ENCODE measurements around the gene ALPG.
"Not testable (repeated sequence)": the region's sequence is repeated elsewhere in the genome, so short reads cannot be mapped to it uniquely, and the experiment has no call there.

Gene ALPG

GRCh38 chr2:232406556-232407310 is at the start of gene ALPG:
TSS of gene ALPG (plus strand) at chr2:232406844. CDS start at chr2:232406895, 51 bp downstream.
- DNase-seq: no peak

GRCh38 chr2:232361646-232362045 is 45.0 kb upstream of the ALPG start:
- DNase-seq: no peak

DNA sequence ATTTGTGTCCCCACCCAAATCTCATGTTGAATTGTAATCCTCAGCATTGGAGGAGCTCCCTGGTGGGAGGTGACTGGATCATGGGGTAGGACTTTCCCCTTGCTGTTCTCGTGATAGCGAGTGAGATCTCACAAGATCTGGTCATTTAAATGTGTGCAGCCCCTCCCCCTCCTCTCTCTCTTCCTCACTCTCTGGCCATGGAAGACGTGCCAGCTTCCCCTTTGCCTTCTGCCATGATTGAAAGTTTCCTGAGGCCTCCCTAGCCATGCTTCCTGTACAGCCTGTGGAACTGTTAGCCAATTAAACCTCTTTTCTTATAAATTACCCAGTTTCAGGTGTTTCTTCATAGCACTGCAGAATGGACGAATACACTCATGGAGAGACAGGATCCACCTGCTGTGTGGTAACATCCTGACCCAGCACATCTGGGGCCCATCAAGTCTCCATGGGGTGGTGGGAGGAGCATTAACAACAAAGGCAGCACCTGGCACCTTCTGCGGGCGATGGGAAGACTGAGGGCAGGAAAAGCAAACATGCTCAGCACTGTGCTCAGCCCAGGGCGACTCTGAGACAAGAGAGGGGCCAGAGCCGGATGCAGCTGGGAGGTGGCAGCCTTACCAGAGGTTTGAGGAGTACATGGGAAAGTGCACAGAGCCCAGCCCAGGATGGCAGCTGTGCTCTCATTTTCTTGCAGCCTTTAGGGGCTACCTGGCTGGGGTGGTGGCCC is 44.3 kb upstream of the ALPG start:
- no peak for DNase-seq

- DNase-seq: not testable (repeated sequence)
Measured at GRCh38 chr2:232363064-232363783, 43.4 kb upstream of the ALPG start.

- DNase-seq: no peak
Measured at GRCh38 chr2:232363784-232364615, 42.6 kb upstream of the ALPG start.

DNA sequence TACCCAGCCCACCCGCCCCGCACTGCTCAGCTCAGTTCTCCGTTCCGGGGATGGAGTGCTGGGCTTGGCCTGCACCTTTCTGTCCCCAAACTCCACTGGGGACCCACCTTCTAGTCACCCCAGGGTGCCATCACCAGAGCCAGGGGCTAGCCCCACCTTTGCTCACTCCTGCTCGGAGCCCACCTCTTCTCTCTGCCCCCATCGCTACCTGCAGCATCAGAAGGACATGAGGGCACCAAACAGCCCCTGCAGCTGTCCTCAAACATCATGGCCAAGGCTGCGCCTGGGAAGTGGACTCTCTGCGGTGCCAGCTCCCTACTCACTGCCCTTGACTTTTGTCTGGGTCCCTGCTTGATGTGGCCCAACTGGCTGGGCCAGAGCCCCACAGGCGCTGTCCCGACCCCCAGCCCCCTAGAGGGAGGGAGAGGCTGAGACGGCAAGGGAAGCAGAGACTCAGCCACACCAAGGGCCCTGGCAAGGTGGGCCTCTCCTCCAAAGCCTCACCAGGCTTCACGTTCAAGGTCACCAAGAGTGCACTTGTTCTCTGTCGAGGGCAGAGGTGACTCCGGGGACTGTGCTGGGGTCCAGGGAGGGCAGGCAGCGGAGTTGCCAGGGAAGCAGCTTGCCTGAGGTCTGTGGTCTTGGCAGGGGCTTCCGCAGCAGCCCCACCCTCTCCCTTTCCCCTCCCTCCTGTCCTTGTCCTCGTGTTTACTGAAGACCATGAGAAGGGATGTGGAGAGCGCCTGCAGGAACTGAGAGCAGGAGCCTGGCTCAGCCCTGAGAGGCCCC is 41.6 kb upstream of the ALPG start:
- not testable (repeated sequence) for DNase-seq

DNA sequence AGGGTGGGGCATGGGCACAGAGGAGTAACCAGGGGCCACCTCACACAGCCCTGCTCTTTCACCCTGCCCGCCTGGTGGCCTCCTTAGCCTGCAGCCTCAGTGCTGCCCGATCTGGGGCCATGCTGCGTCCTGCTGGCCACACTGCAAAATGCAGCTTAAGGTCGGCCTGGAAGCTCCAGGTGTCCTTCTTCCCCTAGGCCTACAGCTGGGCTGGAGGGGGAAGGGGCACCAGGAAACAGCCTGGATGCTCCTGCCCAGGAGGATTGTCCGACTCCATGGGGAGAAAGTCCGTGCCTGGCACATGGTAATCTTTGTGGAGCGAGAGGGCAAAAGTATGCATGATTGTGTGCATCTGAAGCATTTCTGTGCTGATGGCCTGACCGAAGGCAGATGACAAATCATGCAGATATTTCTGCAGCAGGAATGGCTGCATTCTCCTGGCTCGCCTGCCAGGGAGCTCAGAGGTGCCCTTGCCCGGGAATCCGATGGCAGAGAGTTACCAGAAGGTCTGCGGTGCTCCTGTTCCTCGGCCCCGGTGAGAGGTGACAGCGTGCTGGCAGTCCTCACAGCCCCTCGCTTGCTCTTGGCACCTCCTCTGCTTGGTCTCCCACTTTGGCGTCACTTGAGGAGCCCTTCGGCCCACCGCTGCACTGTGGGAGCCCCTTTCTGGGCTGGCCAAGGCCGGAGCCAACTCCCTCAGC is 40.9 kb upstream of the ALPG start:
- DNase-seq: no peak

DNA sequence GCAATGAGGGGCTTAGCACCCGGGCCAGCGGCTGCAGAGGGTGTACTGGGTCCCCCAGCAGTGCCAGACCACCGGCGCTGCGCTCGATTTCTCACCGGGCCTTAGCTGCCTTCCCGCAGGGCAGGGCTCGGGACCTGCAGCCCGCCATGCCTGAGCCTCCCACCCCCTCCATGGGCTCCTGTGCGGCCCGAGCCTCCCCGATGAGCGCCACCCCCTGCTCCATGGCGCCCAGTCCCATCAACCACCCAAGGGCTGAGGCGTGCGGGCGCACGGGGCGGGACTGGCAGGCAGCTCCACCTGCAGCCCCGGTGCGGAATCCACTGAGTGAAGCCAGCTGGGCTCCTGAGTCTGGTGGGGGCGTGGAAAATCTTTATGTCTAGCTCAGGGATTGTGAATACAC is 40.2 kb upstream of the ALPG start:
- not testable (repeated sequence) for DNase-seq

GRCh38 chr2:232367016-232367415 is 39.6 kb upstream of the ALPG start:
- DNase-seq: no peak

- no peak for DNase-seq
Measured at GRCh38 chr2:232367591-232368233, 38.9 kb upstream of the ALPG start.

GRCh38 chr2:232368311-232368731 is 38.3 kb upstream of the ALPG start:
- no peak for DNase-seq

GRCh38 chr2:232369126-232369951 is 37.3 kb upstream of the ALPG start:
- no peak for DNase-seq

- not testable (repeated sequence) for DNase-seq
Measured at GRCh38 chr2:232370007-232370406, 36.6 kb upstream of the ALPG start.

- no peak for DNase-seq
Measured at GRCh38 chr2:232372231-232373208, 34.1 kb upstream of the ALPG start.

- DNase-seq: no peak
Measured at GRCh38 chr2:232374356-232374755, 32.3 kb upstream of the ALPG start.

DNA sequence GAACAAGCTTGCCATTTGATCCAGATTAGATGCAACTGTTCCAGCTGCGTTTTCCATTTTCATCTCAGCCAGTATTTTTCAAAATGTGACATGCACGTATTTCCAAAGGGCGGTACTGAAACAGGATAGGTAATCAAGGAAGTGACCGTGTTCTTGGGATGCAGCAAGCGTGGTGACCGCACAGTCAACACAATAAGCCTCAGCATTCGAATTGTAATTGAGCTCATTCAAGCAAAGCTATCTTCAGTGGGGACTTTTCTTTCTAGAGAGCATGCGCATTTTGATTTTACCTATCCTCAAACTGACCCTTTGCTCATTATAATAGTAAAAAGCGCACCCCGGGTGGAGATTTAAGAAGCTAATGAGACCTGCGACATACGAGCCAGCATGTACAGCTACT is 31.5 kb upstream of the ALPG start:
- no peak for DNase-seq

DNA sequence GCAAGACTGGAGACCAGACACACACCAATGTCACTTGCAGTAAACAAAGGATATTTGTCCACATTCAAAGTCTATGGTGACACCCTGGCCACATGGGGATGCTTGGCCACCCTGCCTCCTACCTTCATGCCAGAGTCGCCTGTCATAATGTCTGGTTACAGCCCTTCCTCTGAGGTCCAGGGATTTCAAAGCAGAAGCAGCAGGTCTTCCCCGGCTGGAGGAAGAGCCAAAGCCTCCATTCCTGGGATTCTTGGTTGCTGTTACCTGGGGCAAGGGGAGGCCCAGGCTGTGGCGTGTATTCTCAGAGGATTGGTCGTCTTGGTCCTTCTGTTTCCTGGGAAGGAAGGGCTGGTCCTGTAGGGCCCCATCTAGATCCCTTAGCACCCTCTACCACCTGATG is 30.4 kb upstream of the ALPG start:
- no peak for DNase-seq

DNA sequence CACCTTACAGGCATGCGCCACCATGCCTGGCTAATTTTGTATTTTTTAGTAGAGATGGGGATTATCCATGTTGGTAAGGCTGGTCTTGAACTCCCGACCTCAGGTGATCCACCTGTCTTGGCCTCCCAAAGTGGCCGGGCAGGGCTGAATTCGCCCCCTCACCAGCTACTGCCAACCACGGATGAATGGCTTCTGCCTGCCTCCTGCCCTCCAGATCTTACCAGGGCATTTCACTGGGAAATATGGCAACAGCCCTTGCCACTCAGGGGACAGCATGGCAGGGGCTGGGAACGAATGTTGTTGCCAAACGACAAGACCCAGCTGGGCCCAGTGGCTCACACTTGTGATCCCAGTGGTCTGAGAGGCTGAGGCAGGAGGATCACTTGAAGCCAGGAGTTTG is 29.9 kb upstream of the ALPG start:
- no peak for DNase-seq

GRCh38 chr2:232377319-232377718 is 29.3 kb upstream of the ALPG start:
- no peak for DNase-seq

Measured in stimulated activated CD4-positive, alpha-beta T cell treated with anti-CD3 and anti-CD28 coated beads, Interleukin-2, amount 100 ng/mL, for 48 hours (primary cell).